Embryonic facial prominence (tissue), 1 donor: ENCODE results near the gene CSRNP3.

Source experiments
- DNase-seq: peaks from one replicate; pipeline ENCODE4 v3.0.0-alpha.2; 2016; ENCODE audit errors: extremely low spot score

Gene CSRNP3, protein sequence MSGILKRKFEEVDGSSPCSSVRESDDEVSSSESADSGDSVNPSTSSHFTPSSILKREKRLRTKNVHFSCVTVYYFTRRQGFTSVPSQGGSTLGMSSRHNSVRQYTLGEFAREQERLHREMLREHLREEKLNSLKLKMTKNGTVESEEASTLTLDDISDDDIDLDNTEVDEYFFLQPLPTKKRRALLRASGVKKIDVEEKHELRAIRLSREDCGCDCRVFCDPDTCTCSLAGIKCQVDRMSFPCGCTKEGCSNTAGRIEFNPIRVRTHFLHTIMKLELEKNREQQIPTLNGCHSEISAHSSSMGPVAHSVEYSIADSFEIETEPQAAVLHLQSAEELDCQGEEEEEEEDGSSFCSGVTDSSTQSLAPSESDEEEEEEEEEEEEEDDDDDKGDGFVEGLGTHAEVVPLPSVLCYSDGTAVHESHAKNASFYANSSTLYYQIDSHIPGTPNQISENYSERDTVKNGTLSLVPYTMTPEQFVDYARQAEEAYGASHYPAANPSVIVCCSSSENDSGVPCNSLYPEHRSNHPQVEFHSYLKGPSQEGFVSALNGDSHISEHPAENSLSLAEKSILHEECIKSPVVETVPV

DNA sequence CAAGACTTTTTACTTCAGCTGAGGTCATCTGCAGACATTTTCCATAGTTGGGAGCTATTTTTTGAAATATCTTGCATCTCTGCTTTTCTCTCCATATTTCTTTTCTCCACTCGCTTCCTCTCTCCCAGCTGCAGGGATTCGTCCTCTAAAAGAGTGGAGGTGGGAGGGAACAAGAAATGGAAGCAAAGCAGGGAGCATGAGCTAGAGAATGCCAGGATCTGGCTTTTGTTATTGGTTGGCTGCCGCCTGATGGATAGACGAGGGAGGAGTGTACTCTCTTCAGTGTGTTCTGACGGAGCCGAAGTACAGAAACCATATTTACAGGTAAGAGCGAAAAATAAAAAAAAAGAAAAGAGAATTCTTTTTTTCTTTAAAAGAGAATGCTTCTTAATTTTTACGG is at the start of gene CSRNP3:
Gene CSRNP3 (plus strand): TSS at position 282 of the 400 bp plus-strand sequence. CDS start 125,368 bp downstream, outside the sequence.
- DNase-seq: peak; percentile 91

DNA sequence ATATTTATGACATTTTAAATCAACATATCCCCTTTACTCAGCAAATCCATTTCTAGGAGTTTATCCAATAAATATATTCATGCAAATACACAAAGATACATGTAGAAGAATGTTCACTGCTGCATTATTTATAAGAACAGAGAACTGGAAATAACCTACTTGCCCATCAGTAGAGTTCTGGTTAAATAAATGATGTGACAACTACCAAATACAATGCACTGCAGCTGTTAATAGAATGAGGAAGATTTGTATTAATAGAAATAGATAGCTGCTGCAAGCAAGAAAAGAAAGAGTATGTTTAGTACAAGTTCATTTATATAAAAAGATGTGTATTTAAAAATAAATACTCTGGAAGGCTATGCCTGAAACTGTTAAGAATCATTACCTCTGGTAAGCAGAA is 49.3 kb upstream of the CSRNP3 start:
- no peak for DNase-seq

DNA sequence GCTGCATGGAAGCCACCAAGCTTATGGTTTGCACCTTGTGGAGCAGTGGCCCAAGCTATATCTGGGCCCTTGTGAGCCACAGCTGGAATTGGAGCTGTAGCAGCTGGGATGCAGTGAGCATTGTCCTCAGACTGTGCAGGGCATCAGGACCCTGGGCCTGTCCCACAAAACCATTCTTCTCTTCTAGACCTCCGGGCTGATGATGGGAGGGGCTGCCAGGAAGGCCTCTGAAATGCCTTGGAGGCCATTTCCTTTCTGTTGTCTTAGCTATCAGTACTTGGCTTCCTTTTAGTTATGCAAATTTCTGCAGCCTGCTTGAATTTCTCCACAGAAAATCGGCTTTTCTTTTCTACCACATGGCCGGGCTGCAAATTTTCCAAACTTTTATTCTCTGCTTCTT is 46.4 kb upstream of the CSRNP3 start:
- no peak for DNase-seq

DNA sequence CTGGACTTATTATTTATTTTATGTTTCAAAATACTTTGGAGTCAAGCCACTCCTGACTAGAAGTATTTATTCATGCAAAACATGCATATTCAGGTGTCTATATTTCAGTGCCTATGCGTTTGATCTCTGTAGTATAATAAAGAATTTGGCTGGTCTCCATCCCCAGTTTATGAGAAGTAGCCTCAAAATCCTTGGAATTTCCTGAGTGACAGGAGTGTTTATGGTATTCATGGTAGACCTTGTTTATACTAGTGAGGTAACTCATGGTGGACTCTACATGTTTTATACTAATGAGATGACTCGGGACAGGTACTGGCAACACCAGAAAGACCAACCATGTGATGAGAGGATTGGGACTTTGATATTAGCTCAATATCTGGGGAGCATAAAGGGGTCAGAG is 43.9 kb upstream of the CSRNP3 start:
- no peak for DNase-seq

DNA sequence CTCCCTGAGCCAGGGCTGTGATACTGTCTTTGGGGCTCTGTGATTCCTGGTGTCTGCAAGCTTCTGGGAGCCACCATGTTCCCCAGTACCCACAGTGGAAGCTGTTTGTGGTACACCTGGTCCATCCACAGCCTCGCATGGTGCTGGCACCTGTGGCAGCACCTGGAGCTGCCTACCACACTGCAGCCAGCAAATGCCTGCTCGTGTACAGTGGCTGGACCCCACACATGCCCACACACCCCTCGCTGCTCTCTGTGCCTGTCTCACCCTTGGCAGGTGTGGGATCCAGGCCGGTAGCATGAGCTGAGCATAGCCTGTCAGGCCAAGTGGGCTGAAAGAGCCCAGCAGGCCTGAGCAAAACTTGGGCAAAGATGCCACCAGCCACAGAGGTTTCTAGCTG is 41.8 kb upstream of the CSRNP3 start:
- no peak for DNase-seq

DNA sequence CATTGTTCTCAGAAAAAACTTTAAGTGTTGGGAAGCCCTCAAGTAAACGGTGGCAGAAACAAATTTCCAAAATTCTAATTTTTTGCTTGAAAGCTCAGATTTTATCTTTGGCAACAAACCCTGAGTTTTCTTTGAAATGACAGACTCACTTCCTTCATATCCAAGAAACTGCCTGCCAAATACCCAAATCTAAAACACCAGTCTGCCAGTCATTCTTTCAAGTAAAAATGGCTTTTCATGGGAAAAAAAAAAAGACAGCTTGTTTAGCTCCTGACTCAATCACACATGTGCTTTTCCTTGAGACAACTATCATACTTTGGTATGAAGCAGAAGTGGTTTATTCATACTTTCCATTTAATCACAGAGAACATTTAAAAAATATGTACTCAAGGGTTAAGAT is 40.6 kb upstream of the CSRNP3 start:
- DNase-seq: no peak

DNA sequence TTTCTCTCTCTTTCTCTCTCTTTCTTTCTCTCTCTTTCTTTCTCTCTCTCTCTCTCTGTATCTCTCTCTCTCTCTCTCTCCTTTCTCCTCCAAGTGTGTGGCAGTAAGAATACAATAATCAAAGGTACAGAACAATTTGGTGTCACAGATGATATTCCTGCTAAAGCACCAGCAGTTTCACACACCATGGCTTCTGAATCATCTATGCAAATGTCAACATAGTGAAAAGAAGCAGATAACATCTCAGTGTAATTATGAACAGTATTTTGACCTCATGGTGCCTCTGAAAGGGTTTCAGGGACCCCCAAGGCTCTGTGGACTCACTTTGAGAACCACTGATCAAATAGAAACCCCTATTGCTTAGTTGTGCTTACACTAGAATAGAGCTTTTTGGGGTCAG is 38.5 kb upstream of the CSRNP3 start:
- DNase-seq: no peak

DNA sequence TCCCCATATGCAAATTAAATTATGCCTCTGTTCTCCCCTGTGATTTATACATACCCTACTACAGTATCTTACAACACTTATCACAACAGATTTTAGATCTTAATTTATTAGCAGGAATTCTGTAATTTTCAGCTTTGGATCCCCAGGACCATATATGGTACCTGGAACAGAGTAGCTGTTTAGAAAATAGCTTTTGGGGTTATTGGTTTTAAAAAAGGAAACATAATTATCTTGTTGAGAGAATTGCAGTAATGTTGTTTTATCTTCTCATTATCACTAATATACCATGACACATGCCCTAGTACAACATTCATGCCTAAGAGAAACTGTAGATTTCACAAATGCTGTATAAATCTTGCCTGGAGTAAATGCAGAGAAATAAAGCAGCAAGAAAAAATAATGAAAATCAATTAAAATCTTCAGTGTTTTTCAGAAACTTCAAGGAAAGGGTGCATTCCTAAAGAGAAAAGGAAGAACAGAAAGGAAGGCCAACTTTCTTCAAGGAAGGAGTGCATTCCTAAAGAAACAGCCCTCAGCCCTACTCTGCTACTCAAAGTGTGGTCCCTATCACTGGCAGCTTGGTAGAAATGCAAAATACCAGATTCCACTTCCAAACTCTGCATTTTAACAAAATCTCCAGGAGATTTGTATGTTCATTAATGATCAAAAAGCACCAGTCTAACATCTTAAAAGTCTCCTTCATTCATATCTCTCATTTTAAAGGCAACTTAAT is 37.1 kb upstream of the CSRNP3 start:
- DNase-seq: no peak

DNA sequence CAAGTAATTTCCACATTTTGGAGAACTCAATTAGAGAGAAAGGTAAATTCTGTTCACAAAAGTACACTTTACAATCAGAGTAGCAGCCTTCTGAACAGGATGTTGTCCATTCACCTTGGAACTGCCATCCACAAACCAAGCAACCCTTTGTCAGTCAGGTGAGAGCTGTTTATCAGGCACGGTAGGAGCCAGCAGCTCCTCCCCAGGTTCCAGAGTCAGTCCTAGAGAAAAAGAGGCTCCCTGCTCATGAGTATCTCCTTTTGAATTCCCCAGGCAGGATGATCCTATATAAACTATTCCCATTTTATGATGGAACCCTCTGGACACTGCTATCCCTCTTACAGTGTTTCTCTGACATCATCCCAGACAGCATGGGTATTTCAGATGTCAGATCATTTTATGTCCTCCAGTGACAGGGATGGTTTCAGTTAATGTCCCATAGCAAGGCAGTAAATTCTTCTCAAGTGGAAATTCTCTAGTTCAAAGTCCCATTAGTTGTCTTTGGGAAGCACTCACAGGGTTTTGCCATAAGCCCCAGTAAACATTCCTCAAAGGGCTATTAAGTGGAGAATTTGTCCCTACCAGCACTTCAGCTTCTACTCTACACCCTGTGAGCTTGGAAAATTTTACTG is 34.5 kb upstream of the CSRNP3 start:
- no peak for DNase-seq

DNA sequence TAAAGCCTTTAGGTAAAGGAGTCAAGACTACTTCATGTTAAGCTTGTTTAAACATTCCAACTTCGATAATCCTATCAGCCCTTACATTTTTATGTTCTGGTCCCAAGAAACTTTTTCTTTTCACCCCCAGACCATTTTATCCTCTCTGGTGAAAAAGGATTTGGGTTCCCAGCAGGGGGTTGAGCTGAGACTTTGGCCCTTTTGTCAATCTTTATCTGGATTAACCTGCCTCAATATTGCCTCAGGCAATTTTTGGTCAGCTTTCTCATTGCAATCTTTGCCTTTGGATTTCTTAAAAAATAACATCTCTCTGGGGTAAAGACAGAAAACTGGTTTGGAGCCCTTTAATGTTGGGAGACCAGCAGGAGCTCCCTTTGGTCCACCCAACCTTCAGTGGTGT is 33.9 kb upstream of the CSRNP3 start:
- no peak for DNase-seq

DNA sequence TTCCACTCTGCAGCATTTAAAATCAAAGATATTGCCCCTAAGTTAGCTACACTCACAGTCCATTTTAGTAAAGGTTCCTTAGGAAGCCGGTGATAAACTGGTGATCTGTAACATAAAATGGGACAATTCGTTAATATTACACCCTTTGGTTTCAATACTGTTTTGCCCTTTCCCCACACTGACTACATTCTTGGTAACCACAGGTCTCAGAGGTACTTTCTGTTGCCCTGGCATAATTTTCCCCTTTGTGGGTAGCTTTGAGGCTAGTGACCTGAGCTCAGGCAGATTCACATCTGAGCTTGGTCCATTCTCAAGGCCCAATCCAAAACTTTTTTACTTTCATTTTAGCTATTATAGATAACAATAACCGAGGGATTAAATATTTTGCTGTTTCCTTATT is 32.9 kb upstream of the CSRNP3 start:
- DNase-seq: no peak

DNA sequence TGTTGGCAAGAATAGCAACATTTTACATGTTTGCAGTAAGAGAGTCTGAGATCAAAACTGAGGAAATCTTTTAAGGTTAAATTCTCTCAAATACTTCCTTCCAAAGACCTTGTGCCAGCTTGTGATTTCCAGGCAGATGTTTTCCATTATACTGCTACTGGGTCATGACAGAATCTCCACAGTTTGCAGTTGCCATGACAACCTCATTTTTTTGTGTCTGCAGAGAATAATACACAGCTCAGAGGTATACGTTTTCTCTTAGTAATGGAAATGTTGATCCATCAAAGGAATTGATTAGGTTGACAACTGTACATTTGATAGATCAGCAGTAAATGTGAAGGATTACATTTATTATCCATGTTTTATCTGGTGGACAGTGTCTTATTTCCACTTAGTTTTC is 29.1 kb upstream of the CSRNP3 start:
- DNase-seq: peak; percentile 91

DNA sequence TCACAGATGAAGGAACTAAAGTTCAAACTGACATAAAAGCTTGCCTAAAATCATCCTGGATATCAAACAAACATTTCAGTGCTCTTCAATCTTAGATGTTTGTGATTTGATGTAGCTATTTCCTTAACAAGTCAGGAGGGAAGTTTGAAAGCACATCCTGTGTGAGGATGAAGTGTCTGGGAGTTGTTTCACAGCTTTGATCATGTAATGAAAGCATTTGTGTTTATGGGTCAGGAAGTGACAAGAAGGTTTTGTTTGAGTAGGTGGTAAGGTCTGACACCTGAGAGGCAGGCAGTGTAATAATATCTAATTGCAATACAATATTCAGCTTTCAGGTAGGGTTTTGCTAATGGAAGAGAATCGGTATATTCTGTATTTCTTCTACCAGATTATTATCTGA is 26.0 kb upstream of the CSRNP3 start:
- DNase-seq: no peak

DNA sequence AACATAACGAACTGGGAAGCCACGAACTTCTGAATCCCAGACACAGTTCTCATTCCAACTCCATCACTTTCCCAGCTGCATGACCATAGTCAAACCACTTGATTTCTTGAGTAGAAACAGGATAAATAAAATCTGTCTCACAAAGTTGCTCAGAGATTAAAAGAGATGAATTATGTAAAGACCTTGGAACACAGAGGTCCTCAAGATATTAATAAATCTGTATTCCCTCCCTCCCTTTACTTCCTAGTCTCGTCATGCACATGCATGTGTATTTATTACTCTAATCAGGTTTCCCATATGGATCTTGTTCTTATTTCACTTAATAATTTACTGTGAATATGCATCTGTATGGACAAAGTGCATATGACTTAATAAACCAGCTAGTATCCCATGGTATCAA is 21.1 kb upstream of the CSRNP3 start:
- no peak for DNase-seq

DNA sequence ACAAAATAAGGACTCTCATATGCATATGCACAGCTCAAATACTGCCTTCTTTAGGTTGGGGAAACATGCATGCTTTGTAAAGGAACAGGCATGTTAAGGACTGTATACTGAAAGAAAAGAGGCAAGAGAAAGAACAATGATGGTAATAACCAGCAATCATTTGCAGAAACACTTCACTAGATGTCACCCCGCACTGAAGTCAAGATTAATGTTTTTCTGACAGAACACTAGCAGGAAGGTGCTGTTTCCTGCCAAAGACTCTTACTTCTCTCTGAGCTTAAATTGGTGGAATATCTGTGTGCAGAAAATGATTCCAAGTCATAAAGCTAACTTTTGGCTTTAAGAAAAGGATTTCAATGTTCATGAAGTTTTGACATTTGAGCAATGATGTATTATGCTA is 19.3 kb upstream of the CSRNP3 start:
- no peak for DNase-seq

DNA sequence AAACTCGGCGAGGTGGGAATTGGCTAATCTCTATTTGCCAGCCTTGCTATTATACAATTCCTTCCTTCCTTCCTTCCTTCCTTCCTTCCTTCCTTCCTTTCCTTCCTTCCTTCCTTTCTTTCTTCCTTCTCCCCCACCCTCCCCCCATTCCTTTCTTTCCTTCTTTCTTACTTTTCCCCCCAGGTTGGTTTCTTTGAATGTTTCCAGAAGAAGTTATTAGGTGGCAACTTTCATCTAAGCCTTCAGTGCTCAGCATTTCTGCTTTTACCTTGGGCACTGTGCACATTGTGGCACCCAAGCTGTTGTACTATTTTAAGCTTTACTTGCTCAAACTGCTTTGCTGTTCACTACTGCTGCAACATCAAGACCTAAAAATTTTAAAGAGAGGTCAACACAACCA is 17.2 kb upstream of the CSRNP3 start:
- DNase-seq: no peak

DNA sequence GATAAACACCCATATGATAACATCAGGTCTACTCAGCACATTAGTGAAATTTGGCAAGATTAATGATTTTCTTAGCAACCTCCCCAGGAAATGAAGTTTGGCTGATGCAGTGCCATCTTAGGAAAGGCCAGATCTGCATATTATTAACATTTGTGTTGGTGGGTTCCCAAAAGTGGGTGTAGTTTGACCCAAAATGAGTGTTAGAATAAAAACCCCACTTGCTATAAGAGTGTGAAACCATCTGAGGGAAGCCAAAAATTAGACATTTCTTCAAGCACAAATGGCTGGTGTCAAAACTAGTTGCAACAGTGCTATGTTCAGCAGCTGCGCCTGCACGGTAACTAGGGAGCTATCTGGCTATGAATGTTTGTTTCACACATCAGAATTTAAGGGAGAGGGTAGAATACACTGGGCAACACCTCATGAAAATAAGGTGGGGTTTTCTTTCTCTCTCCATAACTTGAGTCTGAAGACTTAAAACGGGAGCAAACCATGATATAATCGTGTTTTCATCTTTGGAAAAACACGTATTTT is 15.9 kb upstream of the CSRNP3 start:
- DNase-seq: no peak

DNA sequence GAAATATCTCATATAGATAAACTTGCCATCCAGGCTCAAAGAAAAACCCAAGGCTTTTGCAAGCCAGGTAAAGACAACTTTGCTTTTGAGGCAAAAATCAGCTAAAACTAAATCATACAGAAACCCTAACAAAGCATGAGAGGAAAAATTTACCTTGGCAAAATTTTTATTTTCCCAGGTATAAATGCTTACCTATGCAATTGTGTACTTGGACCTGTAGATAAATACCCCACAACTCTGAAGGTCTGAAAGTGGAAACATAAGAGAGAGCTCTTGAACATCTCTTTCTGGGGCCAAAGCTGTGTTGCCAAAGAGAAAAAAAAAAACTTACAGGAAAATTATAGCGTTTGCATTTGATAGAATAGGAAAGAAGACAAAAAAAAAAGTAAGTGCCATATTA is 14.6 kb upstream of the CSRNP3 start:
- DNase-seq: no peak

DNA sequence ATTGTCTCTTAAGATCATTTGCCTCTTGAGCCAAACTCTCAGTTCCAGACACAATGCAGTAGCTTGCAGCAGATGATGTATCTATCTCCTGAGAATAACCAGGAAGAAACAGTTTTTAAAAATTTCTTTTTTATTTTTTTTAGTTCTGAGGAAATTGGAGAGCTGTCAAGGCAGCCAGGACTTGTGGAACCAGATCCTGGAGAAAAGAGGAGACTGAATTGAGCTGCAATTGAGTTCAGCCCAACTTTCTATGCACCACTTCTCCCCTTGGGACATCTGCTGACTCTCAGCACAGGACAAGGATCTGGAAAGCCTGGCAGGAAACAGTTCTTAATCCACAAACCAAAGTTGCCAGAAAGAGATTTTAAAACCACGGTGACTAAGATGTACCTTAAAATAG is 13.5 kb upstream of the CSRNP3 start:
- no peak for DNase-seq

DNA sequence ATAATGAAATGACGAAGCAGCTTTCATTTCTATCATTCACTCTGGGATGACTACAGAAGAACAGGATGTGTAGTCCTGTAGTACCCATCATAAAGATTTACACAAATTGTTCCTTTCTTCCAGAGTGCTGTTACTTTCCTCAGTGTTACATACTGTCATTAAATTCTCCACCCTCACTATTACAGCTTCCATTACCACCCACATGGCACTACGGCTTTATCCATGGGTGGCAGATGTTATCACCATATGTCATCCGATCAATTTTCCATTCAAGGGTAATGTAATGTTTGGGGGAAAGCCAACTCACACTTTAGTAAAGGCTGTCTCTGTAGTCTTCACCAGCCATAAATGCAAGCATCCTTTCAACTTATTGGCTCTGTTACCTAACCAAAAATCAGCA is 7.1 kb upstream of the CSRNP3 start:
- no peak for DNase-seq

DNA sequence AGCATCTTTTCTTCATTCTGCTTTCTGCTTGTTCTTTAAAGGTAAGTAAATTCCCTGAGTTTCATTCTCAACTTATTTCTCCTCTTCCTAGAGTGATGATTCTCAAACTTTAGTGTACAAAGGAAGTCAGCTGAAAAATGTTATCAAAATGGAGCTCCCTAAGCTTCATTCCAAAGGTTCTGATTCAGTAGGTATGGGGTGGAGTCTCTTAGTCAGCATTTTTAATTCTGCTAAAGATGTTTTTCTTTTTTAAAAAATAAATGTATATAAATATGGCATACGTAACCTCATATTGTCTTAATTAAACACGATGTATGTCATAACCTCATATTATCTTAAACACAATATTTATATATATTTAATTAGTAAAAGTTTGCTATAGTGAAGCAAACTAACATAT is 3.1 kb upstream of the CSRNP3 start:
- no peak for DNase-seq

DNA sequence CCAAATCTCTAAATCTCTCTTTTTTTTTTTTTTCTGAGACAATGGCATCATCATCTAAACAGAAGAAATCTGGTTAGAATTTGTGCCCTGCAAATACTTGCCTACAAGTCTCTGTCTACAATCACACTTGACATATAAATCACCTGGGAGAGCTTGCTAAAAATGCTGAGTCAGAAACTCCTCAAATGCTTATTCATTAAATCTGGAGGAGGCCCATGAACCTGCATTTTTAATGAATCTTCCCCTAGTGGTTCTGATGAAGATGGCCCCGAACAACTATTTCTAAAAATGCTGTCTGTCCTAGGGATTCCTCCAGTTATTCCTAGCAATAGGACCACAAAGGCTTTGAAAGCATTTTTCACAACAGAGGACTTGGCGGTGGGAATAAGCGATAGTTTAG is 1.6 kb upstream of the CSRNP3 start:
- no peak for DNase-seq
